SK-N-MC (cell line): Measurements from ENCODE around the gene KEAP1.
"Not testable (repeated sequence)": the region's sequence is repeated elsewhere in the genome, so short reads cannot be mapped to it uniquely, and the experiment has no call there.

Source experiments
- EZH2 ChIP-seq: fragments of 200-600 bp; sonication (generic); IDR thresholded peaks from one replicate; pipeline ENCODE4 v1.6.1; 2017; ENCODE audit warnings: antibody characterized with exemption
- FOXP2 ChIP-seq: optimal IDR thresholded peaks from 2 replicates; pipeline ENCODE3; 2011; ENCODE audit warnings: mild to moderate bottlenecking, moderate library complexity; ENCODE audit not compliant: insufficient read depth; ENCODE audit errors: extremely low read length, control extremely low read depth
- POLR2AphosphoS5 ChIP-seq: IDR thresholded peaks from 2 replicates; pipeline ENCODE4 v1.6.1; 2012; ENCODE audit warnings: mild to moderate bottlenecking, low read depth, low read length, borderline replicate concordance

- not testable (repeated sequence) for TF ChIP-seq POLR2AphosphoS5, FOXP2, EZH2
Measured at GRCh38 chr19:10539016-10539415, 35.9 kb upstream of the KEAP1 start.
